ENCODE data around the gene DGKD.

The DGKD gene

GRCh38 chr2:233446606-233447305 is 92.5 kb downstream of the DGKD start:
- DNase-seq (ENCODE audit: low read depth) = no peak

- DNase-seq (ENCODE audit: low read depth) = no peak
Measured at GRCh38 chr2:233447506-233448219, 93.4 kb downstream of the DGKD start.

GRCh38 chr2:233448220-233448559 is 93.9 kb downstream of the DGKD start:
- DNase-seq (ENCODE audit: low read depth) = peak; percentile 40

- DNase-seq (ENCODE audit: low read depth) = no peak
Measured at GRCh38 chr2:233448575-233448974, 94.3 kb downstream of the DGKD start.

GRCh38 chr2:233449081-233449901 is 95.0 kb downstream of the DGKD start:
- DNase-seq (ENCODE audit: low read depth) = peak; percentile 59

GRCh38 chr2:233449921-233450863 is 95.9 kb downstream of the DGKD start:
- DNase-seq (ENCODE audit: low read depth) = no peak

- no peak for DNase-seq (ENCODE audit: low read depth)
Measured at GRCh38 chr2:233450864-233451575, 96.7 kb downstream of the DGKD start.

- no peak for DNase-seq (ENCODE audit: low read depth)
Measured at GRCh38 chr2:233451950-233452349, 97.7 kb downstream of the DGKD start.

GRCh38 chr2:233453111-233453915 is 99.0 kb downstream of the DGKD start:
- no peak for DNase-seq (ENCODE audit: low read depth)

GRCh38 chr2:233453916-233454315 is 99.6 kb downstream of the DGKD start:
- DNase-seq (ENCODE audit: low read depth) = no peak

GRCh38 chr2:233455006-233455405 is 100.7 kb downstream of the DGKD start:
- DNase-seq (ENCODE audit: low read depth) = no peak

- DNase-seq (ENCODE audit: low read depth) = no peak
Measured at GRCh38 chr2:233455491-233455890, 101.2 kb downstream of the DGKD start.

- DNase-seq (ENCODE audit: low read depth) = no peak
Measured at GRCh38 chr2:233456111-233456510, 101.8 kb downstream of the DGKD start.

GRCh38 chr2:233456934-233457333 is 102.6 kb downstream of the DGKD start:
- DNase-seq (ENCODE audit: low read depth) = no peak

GRCh38 chr2:233457356-233457755 is 103.1 kb downstream of the DGKD start:
- no peak for DNase-seq (ENCODE audit: low read depth)

GRCh38 chr2:233458031-233458610 is 103.8 kb downstream of the DGKD start:
- no peak for DNase-seq (ENCODE audit: low read depth)

- DNase-seq (ENCODE audit: low read depth) = no peak
Measured at GRCh38 chr2:233458826-233459225, 104.5 kb downstream of the DGKD start.

- DNase-seq (ENCODE audit: low read depth) = no peak
Measured at GRCh38 chr2:233459426-233459825, 105.1 kb downstream of the DGKD start.

GRCh38 chr2:233460726-233461441 is 106.6 kb downstream of the DGKD start:
- DNase-seq (ENCODE audit: low read depth) = no peak

All from ELR (cell line).